Osteoblast (primary cell): ENCODE data around the gene HACL1. TPM values are rescaled to one million over a fixed set of nuclear protein-coding genes. Genes with fewer than 3 reads are reported as not detected.

Experiments used
- DNase-seq: peaks from one replicate; pipeline ENCODE4 v3.0.0; 2011; ENCODE audit warnings: low spot score, mixed read lengths; ENCODE audit not compliant: insufficient read length; ENCODE audit errors: missing footprints
- H2AFZ ChIP-seq: 2 replicates; pipeline ENCODE4 v1.6.0; 2011; ENCODE audit warnings: mild to moderate bottlenecking, low read length
- H3K27ac ChIP-seq: 2 replicates; pipeline ENCODE4 v1.5.1; 2011; ENCODE audit warnings: mild to moderate bottlenecking, low read depth, low read length, moderate library complexity
- H3K27me3 ChIP-seq: 2 replicates; pipeline ENCODE4 v1.6.0; 2012; ENCODE audit warnings: mild to moderate bottlenecking, control low read depth, inconsistent platforms, low read length, moderate library complexity; ENCODE audit not compliant: insufficient read depth
- H3K36me3 ChIP-seq: 2 replicates; pipeline ENCODE4 v1.5.1; 2011; ENCODE audit warnings: mild to moderate bottlenecking, low read length, control low read depth, moderate library complexity; ENCODE audit not compliant: insufficient read depth
- H3K4me1 ChIP-seq: 2 replicates; pipeline ENCODE4 v1.5.1; 2011; ENCODE audit warnings: mild to moderate bottlenecking, low read length, control low read depth, moderate library complexity; ENCODE audit not compliant: insufficient read depth
- H3K4me2 ChIP-seq: 2 replicates; pipeline ENCODE4 v1.6.0; 2011; ENCODE audit warnings: mild to moderate bottlenecking, low read length; ENCODE audit not compliant: insufficient read depth
- H3K4me3 ChIP-seq: fragments of 200-600 bp; sonication (generic); 3 replicates; pipeline ENCODE4 v1.5.1; 2012; ENCODE audit warnings: mild to moderate bottlenecking, low read length, inconsistent platforms; ENCODE audit not compliant: insufficient read depth
- H3K79me2 ChIP-seq: 2 replicates; pipeline ENCODE4 v1.6.0; 2012; ENCODE audit warnings: mild to moderate bottlenecking, low read length, control low read depth, inconsistent platforms; ENCODE audit not compliant: insufficient read depth
- H3K9me3 ChIP-seq: 2 replicates; pipeline ENCODE4 v1.5.1; 2011; ENCODE audit warnings: low read depth, low read length, control low read depth
- H4K20me1 ChIP-seq: 2 replicates; pipeline ENCODE4 v1.6.0; 2012; ENCODE audit warnings: mild to moderate bottlenecking, low read length, control low read depth; ENCODE audit not compliant: insufficient read depth
- CTCF ChIP-seq: IDR thresholded peaks from 2 replicates; pipeline ENCODE4 v1.5.1; 2011; ENCODE audit warnings: mild to moderate bottlenecking, low read depth, low read length, moderate library complexity; ENCODE audit errors: extremely low read depth
- total RNA-seq: library from RNA; depleted of rRNA; stranded (reverse); fragments of >200 nt; gene quantifications from 2 replicates; pipeline ENCODE4 v1.2.3, GENCODE V29; 2012

The HACL1 gene
- total RNA-seq, 1 donor = 34.7 TPM

GRCh38 chr3:15591242-15591641 lies 10.1 kb downstream of the HACL1 start:
- no peak for DNase-seq
- TF ChIP-seq CTCF = no peak

GRCh38 chr3:15585111-15585845 lies 16.1 kb downstream of the HACL1 start:
- H3K36me3 ChIP-seq = peaks cover 12% of the 10 kb centered on the region
- no peak for DNase-seq
- no peak for TF ChIP-seq CTCF
- H3K79me2 ChIP-seq = no peaks in the 10 kb centered on the region
- H3K9me3 ChIP-seq = no peaks in the 10 kb centered on the region
- peaks cover 13% of the 10 kb centered on the region for H3K4me1 ChIP-seq
- H3K27me3 ChIP-seq = no peaks in the 10 kb centered on the region
- H2AFZ ChIP-seq = no peak overlapping the region
- H4K20me1 ChIP-seq = no peaks in the 10 kb centered on the region
- H3K27ac ChIP-seq = peak overlapping the region; percentile 25
- no peak overlapping the region for H3K4me3 ChIP-seq
- H3K4me2 ChIP-seq = no peak overlapping the region

More at GRCh38 chr3:15591242-15591641, 10.1 kb downstream of the HACL1 start:
- Histone ChIP-seq H3K79me2 (no peaks in the 10 kb centered on the region), H4K20me1 (no peaks in the 10 kb centered on the region), H2AFZ (no peak overlapping the region), H3K4me2 (no peak overlapping the region), H3K36me3 (peaks cover 14% of the 10 kb centered on the region), H3K4me1 (no peaks in the 10 kb centered on the region), H3K4me3 (no peak overlapping the region), H3K27me3 (no peaks in the 10 kb centered on the region), H3K9me3 (no peaks in the 10 kb centered on the region), H3K27ac (no peak overlapping the region)

- peaks cover 31% of the 10 kb centered on the region for H3K4me1 ChIP-seq
- no peaks in the 10 kb centered on the region for H4K20me1 ChIP-seq
- no peak for DNase-seq
- H3K27me3 ChIP-seq = no peaks in the 10 kb centered on the region
- H3K9me3 ChIP-seq = no peaks in the 10 kb centered on the region
- H3K27ac ChIP-seq = no peak overlapping the region
- TF ChIP-seq CTCF = no peak
- no peak overlapping the region for H3K4me2 ChIP-seq
- H3K36me3 ChIP-seq = no peaks in the 10 kb centered on the region
- H2AFZ ChIP-seq = no peak overlapping the region
- H3K79me2 ChIP-seq = no peaks in the 10 kb centered on the region
- no peak overlapping the region for H3K4me3 ChIP-seq
These were observed 19.6 kb downstream of the HACL1 start for GRCh38 chr3:15581471-15582394.

- no peak overlapping the region for H3K4me3 ChIP-seq
- DNase-seq = no peak
- no peaks in the 10 kb centered on the region for H3K9me3 ChIP-seq
- H3K4me2 ChIP-seq = peak overlapping the region; percentile 68
- no peaks in the 10 kb centered on the region for H3K79me2 ChIP-seq
- peaks cover 18% of the 10 kb centered on the region for H3K4me1 ChIP-seq
- H3K36me3 ChIP-seq = peaks cover 7% of the 10 kb centered on the region
- no peak for TF ChIP-seq CTCF
- no peaks in the 10 kb centered on the region for H3K27me3 ChIP-seq
- H4K20me1 ChIP-seq = no peaks in the 10 kb centered on the region
- H3K27ac ChIP-seq = no peak overlapping the region
- no peak overlapping the region for H2AFZ ChIP-seq
These were observed 22.3 kb downstream of the HACL1 start for GRCh38 chr3:15579051-15579450.
